ENCODE measurements around the gene C1QTNF8. TPM values are rescaled to one million over a fixed set of nuclear protein-coding genes. Genes with fewer than 3 reads are reported as not detected.
A peak's percentile ranks its signal among the peaks of the same experiment; 100 is the strongest.

C1QTNF8 gene
- total and polyA plus RNA-seq, 2 of the 13 experiments (the other 11 are each of a cell fraction or from before 2014, with no cell fraction given) = 0.09 TPM; not detected in 1

DNA sequence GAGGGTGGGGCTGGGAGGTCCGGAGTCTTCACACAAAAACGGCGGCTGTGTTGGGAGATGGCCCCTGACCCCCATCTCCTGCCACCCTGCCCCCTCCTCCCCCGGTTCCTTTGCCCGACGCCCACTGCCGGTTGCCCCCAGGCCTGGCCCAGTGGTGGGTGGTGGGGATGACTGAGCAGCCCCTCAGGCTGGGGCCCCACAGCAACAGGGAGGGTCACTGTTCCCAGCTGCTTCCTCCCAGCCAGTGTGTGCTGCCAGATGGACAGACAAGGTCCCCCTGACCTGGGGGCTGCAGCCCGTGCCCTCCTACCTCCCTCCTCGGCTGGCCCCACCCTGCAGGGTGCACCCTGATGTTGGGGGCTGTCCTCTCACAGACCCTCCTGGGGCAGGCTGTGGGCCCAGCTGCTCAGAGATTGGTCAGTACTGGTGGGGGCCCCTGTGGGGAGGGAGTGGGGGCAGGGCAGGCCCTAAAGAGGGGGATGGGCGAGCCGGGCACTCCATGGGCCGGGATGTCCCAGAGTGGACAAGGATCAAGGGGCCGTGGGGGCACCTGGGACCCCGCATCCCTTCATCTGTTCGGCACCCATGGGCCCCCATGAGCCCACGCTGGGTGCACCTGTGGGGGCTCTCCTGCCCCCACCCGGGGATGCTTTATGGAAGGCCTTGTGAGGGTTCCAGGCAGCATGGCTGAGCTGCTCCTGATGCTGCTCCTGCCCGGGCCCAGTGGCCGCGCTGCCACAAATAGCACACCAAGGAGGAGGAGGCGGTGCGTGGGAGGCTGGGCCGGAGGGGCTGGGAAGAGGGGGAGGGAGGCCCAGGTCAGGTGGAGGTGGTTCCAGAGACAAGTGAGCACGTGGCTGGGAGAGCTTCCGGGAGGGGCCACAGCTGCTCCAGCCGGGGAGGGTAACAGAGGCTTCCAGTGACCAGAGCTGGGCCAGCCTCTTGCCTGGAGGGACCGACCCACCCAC, 5.1 kb downstream of the C1QTNF8 start (continued):
- TF ChIP-seq ZNF362 (CRISPR knock-in tag; IDR thresholded peaks at IDR 0.05; ENCODE audit: borderline replicate concordance) = no peak
- TF ChIP-seq ZNF253 (CRISPR knock-in tag; IDR thresholded peaks at IDR 0.05; ENCODE audit: borderline replicate concordance) = no peak
- TF ChIP-seq ZBTB1 (CRISPR knock-in tag; IDR thresholded peaks at IDR 0.05; ENCODE audit: borderline replicate concordance) = no peak
- no peak for TF ChIP-seq RARG (CRISPR knock-in tag; IDR thresholded peaks at IDR 0.05; ENCODE audit: low read depth)
- no peak for TF ChIP-seq ZBTB8A (CRISPR knock-in tag; IDR thresholded peaks at IDR 0.05; ENCODE audit: borderline replicate concordance, low read depth)
- TF ChIP-seq NR1H2 (CRISPR knock-in tag; IDR thresholded peaks at IDR 0.05; ENCODE audit: borderline replicate concordance, low read depth) = no peak
- peak; percentile 61; the same call in 1 of the 2 replicates for TF ChIP-seq ZMAT3 (CRISPR knock-in tag; conservative IDR thresholded peaks at IDR 0.05)
- TF ChIP-seq SIX4 (CRISPR knock-in tag; IDR thresholded peaks at IDR 0.05) = no peak
- TF ChIP-seq ZNF383 (CRISPR knock-in tag; IDR thresholded peaks at IDR 0.05; ENCODE audit: borderline replicate concordance) = no peak
- TF ChIP-seq HOXA5 (CRISPR knock-in tag; IDR thresholded peaks at IDR 0.05) = 0 out of 2 replicates have a peak, but pooled peaks have one; percentile 36
- TF ChIP-seq DRAP1 (CRISPR knock-in tag; IDR thresholded peaks at IDR 0.05) = peak; percentile 58
- TF ChIP-seq, protein P1, sequence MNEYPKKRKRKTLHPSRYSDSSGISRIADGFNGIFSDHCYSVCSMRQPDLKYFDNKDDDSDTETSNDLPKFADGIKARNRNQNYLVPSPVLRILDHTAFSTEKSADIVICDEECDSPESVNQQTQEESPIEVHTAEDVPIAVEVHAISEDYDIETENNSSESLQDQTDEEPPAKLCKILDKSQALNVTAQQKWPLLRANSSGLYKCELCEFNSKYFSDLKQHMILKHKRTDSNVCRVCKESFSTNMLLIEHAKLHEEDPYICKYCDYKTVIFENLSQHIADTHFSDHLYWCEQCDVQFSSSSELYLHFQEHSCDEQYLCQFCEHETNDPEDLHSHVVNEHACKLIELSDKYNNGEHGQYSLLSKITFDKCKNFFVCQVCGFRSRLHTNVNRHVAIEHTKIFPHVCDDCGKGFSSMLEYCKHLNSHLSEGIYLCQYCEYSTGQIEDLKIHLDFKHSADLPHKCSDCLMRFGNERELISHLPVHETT (CRISPR knock-in tag; conservative IDR thresholded peaks at IDR 0.05) = no peak
- no peak for TF ChIP-seq ZNF841 (CRISPR knock-in tag; IDR thresholded peaks at IDR 0.05; ENCODE audit: borderline replicate concordance)
- TF ChIP-seq, protein P2, sequence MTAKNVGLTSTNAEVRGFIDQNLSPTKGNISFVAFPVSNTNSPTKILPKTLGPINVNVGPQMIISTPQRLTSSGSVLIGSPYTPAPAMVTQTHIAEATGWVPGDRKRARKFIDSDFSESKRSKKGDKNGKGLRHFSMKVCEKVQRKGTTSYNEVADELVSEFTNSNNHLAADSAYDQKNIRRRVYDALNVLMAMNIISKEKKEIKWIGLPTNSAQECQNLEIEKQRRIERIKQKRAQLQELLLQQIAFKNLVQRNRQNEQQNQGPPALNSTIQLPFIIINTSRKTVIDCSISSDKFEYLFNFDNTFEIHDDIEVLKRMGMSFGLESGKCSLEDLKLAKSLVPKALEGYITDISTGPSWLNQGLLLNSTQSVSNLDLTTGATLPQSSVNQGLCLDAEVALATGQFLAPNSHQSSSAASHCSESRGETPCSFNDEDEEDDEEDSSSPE (CRISPR knock-in tag; IDR thresholded peaks at IDR 0.05) = peak; percentile 58; the same call in 1 of the 2 replicates
- TF ChIP-seq ZNF382 (CRISPR knock-in tag; IDR thresholded peaks at IDR 0.05; ENCODE audit: borderline replicate concordance) = no peak
- no peak for TF ChIP-seq TBX3 (IDR thresholded peaks at IDR 0.05; ENCODE audit: borderline replicate concordance)
- TF ChIP-seq NFE2L1 (CRISPR knock-in tag; IDR thresholded peaks at IDR 0.05; ENCODE audit: borderline replicate concordance) = no peak
- peak; percentile 64 for TF ChIP-seq RARA (CRISPR knock-in tag; IDR thresholded peaks at IDR 0.05)
- no peak for TF ChIP-seq ADNP (CRISPR knock-in tag; IDR thresholded peaks at IDR 0.05)
- 0 out of 2 replicates have a peak, but pooled peaks have one; percentile 26 for TF ChIP-seq ZNF331 (CRISPR knock-in tag; IDR thresholded peaks at IDR 0.05)
- no peak for TF ChIP-seq HNF1B (CRISPR knock-in tag; IDR thresholded peaks at IDR 0.05)
- TF ChIP-seq ZNF556 (CRISPR knock-in tag; IDR thresholded peaks at IDR 0.05; ENCODE audit: borderline replicate concordance) = 0 out of 2 replicates have a peak, but pooled peaks have one; percentile 5
